ENCODE data around the gene ANKRD17. TPM values are rescaled to one million over a fixed set of nuclear protein-coding genes. Genes with fewer than 3 reads are reported as not detected.
"Not testable (repeated sequence)": the region's sequence is repeated elsewhere in the genome, so short reads cannot be mapped to it uniquely, and the experiment has no call there.

The ANKRD17 gene
- total RNA-seq, 1 donor from 2014 or later = 108 TPM

DNA sequence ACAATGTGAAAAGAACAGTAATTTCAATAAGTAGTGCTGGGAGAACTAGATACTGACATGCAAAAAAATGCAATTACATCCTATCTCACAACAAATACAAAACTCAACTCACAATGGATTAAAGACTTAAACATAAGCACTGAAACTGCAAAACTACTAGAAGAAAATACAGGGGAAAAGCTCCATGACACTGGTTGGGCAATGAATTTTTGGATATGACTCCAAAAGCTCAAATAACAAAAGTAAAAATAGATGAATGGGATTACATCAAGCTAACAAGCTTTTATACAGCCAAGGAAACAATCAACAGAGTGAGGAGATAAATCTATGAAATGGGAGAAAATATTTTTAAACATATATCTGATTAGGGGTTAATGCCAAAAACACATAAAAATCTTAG, 53.1 kb downstream of the ANKRD17 start:
- DNase-seq (ENCODE audit: low read depth) = no peak

GRCh38 chr4:73203976-73204375, 54.6 kb downstream of the ANKRD17 start:
- DNase-seq (ENCODE audit: low read depth) = not testable (repeated sequence)

DNA sequence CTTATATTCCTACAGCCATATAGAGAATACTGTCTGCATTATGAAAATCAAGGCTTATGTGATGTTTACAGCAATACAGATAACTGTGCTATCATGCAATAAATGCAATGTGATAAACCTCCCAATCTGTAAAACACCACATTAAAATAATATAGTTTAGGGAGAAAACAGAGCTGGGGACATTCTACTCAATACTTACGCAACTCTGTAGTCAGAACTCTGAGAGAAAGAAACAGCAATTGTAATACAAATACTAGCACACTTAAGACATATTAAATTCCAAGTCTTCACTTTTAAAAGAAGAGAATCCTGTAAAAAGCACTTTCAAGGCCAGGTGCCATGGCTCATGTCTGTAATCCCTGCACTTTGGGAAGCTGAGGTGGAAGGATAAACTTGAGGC, 61.4 kb downstream of the ANKRD17 start:
- no peak for DNase-seq (ENCODE audit: low read depth)

DNA sequence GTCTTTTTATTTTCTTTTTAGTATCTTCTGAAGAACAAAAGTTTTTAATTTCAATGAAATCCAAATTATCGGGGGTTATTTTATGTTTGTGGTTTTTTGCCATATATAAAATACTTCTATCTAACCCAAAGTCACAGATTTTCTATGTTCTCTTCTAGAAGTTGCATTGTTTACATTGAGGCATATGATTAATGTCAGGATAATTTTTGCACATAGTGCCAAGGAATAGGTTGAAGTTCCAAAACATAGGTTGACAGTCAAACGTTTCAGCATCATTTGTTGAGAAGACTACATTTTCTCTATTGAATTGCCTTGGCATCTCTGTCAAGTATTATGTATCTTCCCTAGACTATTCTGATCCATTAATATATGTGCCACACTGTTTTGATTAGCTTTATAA, 64.5 kb downstream of the ANKRD17 start:
- no peak for DNase-seq (ENCODE audit: low read depth)

DNA sequence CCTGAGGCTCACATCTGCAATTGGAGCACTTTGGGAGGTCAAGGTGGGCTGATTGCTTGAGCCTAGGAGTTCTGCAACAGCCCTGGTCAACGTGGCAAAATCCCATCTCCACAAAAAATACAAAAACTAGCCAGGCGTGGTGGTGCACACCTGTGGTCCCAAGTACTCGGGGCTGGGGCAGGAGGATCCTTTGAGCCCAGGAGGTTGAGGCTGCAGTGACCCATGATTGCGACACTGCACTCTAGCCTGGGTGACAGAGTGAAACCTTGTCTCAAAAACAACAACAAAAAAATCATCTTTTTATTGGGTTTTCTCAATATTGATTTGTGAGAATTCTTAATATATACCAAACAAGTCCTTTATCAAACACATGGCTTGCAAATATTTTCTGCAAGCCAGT, 64.9 kb downstream of the ANKRD17 start:
- no peak for DNase-seq (ENCODE audit: low read depth)

DNA sequence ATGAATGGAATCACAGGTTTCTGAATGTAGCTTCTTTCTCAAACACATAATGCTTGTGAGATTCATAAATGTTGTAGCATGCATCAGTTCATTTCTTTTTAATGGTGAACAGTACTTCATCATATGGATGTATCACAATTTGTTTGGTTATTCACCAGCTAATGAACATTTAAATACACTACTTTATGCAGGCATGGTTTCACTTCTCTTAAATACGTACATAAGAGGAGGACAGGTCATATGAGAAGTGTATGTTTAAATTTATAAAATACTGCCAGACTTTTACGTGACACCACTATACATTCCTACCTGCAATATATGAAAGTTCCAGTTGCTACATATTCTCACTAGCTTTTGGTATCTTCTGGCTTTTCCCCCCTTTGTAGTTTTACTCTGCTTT, 65.4 kb downstream of the ANKRD17 start:
- no peak for DNase-seq (ENCODE audit: low read depth)

DNA sequence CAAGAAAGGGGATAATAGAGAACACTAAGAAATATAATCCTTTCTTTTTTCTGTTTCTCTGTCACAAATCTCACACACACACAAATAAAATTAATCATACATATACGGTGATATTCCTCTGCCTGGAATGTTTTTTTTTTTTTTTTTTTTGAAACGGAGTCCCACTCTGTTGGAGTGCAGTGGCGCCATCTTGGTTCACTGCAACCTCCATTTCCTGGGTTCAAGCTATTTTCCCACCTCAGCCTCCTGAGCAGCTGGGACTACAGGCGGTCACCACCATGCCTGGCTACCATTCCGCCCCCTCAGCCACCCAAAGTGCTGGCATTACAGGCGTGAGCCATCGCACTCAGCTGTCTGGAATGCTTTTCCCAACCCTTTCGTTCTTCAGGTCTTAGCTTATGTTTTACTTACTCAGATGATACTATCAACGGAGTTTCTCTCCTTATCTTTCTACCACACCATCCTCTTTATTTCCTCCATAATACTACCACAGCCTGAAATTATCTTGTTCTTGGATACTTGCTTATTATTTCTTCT, 69.3 kb downstream of the ANKRD17 start:
- no peak for DNase-seq (ENCODE audit: low read depth)

GRCh38 chr4:73187325-73187724, 71.3 kb downstream of the ANKRD17 start:
- no peak for DNase-seq (ENCODE audit: low read depth)

DNA sequence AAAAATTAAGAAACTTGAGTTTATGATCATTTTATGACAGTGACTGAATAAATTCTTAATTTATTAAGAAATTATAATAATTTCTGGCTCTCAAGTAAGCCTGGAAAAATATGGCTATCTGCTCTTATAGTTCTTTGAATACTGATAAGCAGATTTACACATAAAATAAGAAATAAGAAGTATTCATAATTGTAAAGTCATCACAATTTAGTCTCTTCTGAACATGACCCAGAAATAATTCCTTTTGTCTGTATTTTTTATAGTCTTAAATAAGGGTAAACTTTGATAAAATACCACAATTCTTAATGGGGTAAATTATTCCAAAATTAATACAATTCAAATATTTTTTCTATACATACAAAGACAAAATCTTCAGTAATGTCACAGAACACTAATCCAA, 72.7 kb downstream of the ANKRD17 start:
- DNase-seq (ENCODE audit: low read depth) = no peak

DNA sequence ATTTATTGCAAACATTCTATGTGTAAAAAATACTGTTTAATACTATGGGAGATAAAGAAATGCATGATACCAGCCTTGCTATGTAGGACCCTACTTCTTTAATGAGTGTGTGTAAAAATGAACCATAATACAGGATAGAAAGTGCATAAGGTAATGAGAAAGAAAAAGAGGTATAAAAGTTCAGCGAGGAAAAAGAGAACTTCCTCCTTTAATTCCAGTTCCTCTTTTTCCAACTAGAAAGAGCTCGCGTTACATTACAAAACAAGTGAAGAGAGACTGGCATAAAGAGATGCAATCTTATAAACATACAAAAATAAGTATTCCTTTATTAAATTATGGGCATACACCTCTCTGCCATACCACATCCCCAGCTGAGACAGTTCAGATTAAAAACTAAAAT, 77.4 kb downstream of the ANKRD17 start:
- no peak for DNase-seq (ENCODE audit: low read depth)

DNA sequence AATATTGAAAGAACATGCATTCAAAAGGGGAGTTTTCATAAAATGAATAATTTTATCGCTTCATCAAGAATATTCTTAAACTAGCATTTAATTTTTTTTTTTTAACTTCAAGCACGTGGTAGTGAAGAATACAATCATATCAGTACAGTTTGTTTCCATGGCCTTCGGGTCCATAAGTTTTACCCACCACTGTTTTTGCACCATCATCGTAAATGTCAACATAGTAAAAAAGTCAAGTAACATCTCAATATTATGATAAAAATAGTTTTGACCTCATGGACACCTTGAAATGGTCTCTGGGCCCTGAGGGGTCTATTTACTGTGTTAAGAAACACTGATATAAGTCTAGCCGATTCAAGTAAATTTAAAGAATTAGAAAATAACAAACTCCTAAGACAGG, 80.2 kb downstream of the ANKRD17 start:
- DNase-seq (ENCODE audit: low read depth) = no peak

- DNase-seq (ENCODE audit: low read depth) = no peak
Observed at GRCh38 chr4:73172161-73172560, 86.4 kb downstream of the ANKRD17 start.

DNA sequence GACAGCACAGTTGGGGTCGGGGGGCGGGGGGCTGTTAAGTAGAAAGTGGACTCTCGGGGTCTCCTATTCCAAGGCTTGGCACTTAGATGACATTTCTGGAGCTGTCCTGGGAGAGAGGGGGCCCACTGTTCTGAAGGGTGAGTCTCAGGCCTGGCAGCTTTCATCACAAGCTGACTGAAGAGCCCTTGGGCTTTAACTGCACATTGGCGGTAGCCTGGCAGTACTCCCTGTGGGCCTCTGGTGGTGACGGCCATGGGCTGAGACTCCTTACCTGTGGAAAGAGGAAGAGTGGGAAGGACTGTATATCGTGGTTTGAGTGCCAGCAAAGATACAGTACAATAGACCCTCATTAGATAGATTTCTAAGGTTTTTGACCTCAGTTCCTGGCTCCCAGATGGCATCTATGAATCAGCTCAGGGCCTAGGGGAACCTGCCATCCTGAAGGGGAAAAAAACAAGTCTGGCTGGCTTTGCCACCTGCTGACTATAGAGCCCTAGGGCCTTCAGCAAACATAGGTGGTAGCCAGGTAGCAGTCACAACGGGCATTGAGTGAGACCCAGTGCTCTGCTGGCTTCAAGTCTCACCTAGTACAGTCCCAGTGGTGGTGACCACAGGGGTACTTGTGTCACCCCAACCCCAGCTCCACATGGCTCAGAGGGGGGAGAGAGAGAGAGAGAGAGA, 87.9 kb downstream of the ANKRD17 start:
- peak; percentile 7 for DNase-seq (ENCODE audit: low read depth)

DNA sequence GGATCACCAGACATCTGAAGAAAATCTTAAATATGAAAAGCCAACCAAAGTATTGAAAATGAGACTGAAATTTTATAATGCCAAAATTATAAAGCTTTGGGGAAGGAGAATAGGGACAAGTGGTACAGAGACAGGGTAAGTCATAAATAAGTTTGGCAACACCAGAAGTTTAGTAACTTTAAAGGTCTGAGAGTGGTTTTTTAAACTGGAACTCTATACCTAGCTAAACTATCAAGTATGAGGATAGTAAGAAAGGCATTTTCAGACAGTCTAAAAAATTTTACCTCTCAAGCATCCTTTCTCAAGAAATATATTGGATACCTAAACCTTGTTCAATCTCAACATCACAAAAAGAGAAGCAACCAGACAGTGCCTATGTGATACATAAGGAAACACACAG, 92.4 kb downstream of the ANKRD17 start:
- DNase-seq (ENCODE audit: low read depth) = no peak

DNA sequence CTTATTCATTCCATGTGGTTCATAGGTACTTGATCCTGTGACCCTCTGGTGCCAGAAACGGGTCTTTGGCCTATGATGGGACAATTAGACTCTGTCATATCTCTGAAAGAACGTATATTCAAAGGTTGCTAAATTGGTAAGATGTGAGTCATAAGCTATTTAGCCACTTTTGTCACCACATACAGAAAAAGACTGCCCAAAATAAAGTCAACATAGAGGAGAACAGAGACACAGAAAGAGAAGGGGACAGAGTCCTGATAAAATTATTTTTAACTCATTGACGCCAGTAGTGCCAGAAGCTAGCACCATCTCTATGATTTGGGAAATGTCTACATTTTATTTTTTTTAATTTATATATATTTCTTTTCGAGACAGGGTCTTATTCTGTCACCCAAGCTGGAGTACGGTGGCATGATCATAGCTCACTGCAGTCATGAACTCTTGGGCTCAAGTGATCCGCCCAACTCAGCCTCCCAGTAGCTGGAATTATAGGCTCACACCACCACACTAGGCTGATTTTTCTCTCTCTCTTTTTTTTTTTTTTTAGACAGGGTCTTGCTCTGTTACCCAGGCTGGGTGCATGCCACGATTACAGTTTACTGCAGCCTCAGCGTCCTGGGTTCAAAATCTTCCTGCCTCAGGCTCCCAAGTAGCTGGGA, 96.9 kb downstream of the ANKRD17 start:
- no peak for DNase-seq (ENCODE audit: low read depth)

- DNase-seq (ENCODE audit: low read depth) = no peak
Observed at GRCh38 chr4:73156394-73156793, 102.2 kb downstream of the ANKRD17 start.

DNA sequence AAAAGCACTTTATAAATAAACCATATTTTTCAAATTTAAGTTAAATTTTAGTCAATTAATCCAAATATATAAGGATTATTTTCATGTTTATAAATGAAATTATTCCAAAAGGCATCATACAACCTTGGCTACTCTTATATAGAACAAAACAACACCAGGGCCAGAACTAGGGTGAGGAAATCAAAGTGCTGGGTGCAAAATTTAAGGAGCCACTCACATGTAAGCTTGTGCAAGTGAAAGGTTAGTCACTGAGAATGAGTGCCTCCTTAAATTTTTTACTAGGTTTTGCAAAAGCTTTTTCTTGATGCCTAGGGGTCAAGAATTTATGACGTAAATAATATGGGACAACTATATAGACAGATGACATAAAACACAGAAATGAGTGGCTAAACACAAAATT, 105.7 kb downstream of the ANKRD17 start:
- DNase-seq (ENCODE audit: low read depth) = peak; percentile 16

DNA sequence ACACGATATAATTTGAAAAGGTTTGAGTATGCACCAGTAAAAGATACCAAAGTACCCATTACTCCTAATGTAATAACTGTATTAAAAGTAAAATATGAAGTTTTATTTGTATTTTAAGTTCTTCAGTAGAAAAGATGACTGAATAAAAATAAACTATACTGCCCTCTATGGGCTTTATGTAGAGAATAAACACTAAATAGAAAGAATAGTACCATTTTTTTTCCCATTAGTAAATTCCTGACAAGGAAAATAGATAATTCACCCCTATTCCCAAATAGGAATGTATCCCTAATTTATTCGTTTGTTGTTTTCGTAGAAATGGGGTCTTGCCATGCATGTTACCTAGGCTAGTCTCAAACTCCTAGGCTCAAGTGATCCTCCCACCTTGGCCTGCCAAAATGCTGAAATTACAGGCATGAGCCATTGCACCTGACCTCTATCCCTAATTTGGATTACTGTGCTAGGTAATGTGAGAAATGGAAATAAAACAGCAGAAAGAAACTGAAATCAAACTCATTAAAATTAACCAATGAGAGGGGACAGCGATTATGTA, 115.5 kb downstream of the ANKRD17 start:
- DNase-seq (ENCODE audit: low read depth) = peak; percentile 18

GRCh38 chr4:73139991-73140390, 118.6 kb downstream of the ANKRD17 start:
- DNase-seq (ENCODE audit: low read depth) = no peak

DNA sequence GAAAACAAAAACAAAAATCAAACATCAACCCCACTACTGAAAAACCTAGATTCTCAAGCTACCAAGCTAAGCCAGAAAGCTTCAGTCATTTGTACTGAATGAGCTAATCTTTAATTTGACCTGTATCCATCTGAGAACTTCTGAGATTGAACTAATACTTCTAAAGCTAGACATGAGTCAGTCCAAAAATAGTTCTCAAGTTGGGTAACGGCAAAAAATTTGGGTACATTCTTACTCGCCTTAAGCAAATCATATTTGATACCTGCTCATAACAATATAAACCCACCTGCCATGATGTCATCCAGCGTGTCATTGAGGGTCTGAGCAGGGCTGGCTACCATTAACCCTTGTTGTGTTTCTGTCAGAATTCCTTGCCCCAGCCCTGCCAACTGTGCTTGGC, 119.4 kb downstream of the ANKRD17 start:
- DNase-seq (ENCODE audit: low read depth) = peak; percentile 16

DNA sequence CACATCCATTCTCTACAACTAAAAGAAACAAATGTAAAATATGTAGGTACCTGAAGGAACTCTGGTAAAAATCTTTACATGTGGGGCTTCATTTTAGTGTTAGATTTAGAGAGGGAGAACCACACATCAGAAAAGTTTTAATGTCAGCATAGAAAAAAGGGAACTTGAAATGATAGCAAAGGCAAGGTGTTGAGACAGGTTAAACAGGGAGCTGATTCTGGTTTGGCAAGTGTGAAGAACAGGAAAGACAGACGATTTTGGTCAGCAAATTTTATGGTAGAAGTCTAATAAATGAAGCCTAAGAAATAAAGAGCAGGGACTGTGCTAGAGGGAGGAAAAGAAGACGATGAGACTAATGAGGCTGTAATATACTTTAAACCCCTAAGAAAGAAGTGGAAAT, 121.5 kb downstream of the ANKRD17 start:
- DNase-seq (ENCODE audit: low read depth) = no peak

GRCh38 chr4:73133784-73134183, 124.8 kb downstream of the ANKRD17 start:
- no peak for DNase-seq (ENCODE audit: low read depth)

GRCh38 chr4:73131281-73131680, 127.3 kb downstream of the ANKRD17 start:
- no peak for DNase-seq (ENCODE audit: low read depth)

Data from renal cortical epithelial cell (primary cell).